ENCODE results near the gene NT5C1A.

The NT5C1A gene

GRCh38 chr1:39689214-39689613 is 17.3 kb upstream of the NT5C1A start:
- no peak for DNase-seq

- no peak for DNase-seq
Measured at GRCh38 chr1:39688706-39689105, 16.8 kb upstream of the NT5C1A start.

- no peak for DNase-seq
Measured at GRCh38 chr1:39687243-39687642, 15.3 kb upstream of the NT5C1A start.

GRCh38 chr1:39685071-39685470 is 13.2 kb upstream of the NT5C1A start:
- no peak for DNase-seq

GRCh38 chr1:39684313-39684664 is 12.4 kb upstream of the NT5C1A start:
- DNase-seq = no peak

- no peak for DNase-seq
Measured at GRCh38 chr1:39683591-39684312, 11.8 kb upstream of the NT5C1A start.

GRCh38 chr1:39681999-39682398 is 10.1 kb upstream of the NT5C1A start:
- DNase-seq = no peak

GRCh38 chr1:39681294-39681693 is 9.4 kb upstream of the NT5C1A start:
- no peak for DNase-seq

- no peak for DNase-seq
Measured at GRCh38 chr1:39680751-39681150, 8.8 kb upstream of the NT5C1A start.

- no peak for DNase-seq
Measured at GRCh38 chr1:39679821-39680220, 7.9 kb upstream of the NT5C1A start.

GRCh38 chr1:39678889-39679288 is 7.0 kb upstream of the NT5C1A start:
- no peak for DNase-seq

GRCh38 chr1:39677645-39678044 is 5.7 kb upstream of the NT5C1A start:
- DNase-seq = no peak

- DNase-seq = no peak
Measured at GRCh38 chr1:39676948-39677548, 5.1 kb upstream of the NT5C1A start.

GRCh38 chr1:39675220-39675619 is 3.3 kb upstream of the NT5C1A start:
- no peak for DNase-seq

- DNase-seq = no peak
Measured at GRCh38 chr1:39673215-39673614, 1.3 kb upstream of the NT5C1A start.

- DNase-seq = no peak
Measured at GRCh38 chr1:39672551-39672947, 642 bp upstream of the NT5C1A start.

- DNase-seq = no peak
Measured at GRCh38 chr1:39671433-39671792, 494 bp downstream of the NT5C1A start.

GRCh38 chr1:39670689-39671088 is 1.2 kb downstream of the NT5C1A start:
- no peak for DNase-seq

GRCh38 chr1:39668894-39669293 is 3.0 kb downstream of the NT5C1A start:
- DNase-seq = no peak

GRCh38 chr1:39668111-39668510 is 3.8 kb downstream of the NT5C1A start:
- no peak for DNase-seq

GRCh38 chr1:39666772-39667171 is 5.1 kb downstream of the NT5C1A start:
- no peak for DNase-seq

GRCh38 chr1:39663559-39663958 is 8.3 kb downstream of the NT5C1A start:
- no peak for DNase-seq

GRCh38 chr1:39662861-39663260 is 9.0 kb downstream of the NT5C1A start:
- DNase-seq = no peak

- no peak for DNase-seq
Measured at GRCh38 chr1:39659538-39659937, 12.4 kb downstream of the NT5C1A start.

GRCh38 chr1:39659110-39659509 is 12.8 kb downstream of the NT5C1A start:
- no peak for DNase-seq
